GM12878 (cell line): ENCODE measurements around the gene CD2AP.

ENCODE experiments used
- POLR2AphosphoS5 ChIP-seq: IDR thresholded peaks from 2 replicates; pipeline ENCODE4 v1.6.1; 2011; ENCODE audit warnings: mild to moderate bottlenecking, low read length, inconsistent platforms
- RFX5 ChIP-seq: IDR thresholded peaks from 2 replicates; pipeline ENCODE4 v1.6.1; 2011; ENCODE audit warnings: low read depth, low read length, improper control_type of control experiment
- TF ChIP-seq, protein P1 (sequence below), 3 experiments: IDR thresholded peaks in 2 of 3; conservative IDR thresholded peaks in 1 of 3; 2 replicates each; pipeline ENCODE4 v1.5.1; 2011; ENCODE audit warnings: low read depth in 3 of 3, low read length in 3 of 3, mild to moderate bottlenecking in 3 of 3, control low read depth in 2 of 3, moderate library complexity in 2 of 3, inconsistent platforms in 1 of 3, mixed read lengths in 1 of 3; ENCODE audit not compliant: control insufficient read depth in 2 of 3, insufficient read depth in 1 of 3; ENCODE audit errors: extremely low read depth in 1 of 3

DNA sequence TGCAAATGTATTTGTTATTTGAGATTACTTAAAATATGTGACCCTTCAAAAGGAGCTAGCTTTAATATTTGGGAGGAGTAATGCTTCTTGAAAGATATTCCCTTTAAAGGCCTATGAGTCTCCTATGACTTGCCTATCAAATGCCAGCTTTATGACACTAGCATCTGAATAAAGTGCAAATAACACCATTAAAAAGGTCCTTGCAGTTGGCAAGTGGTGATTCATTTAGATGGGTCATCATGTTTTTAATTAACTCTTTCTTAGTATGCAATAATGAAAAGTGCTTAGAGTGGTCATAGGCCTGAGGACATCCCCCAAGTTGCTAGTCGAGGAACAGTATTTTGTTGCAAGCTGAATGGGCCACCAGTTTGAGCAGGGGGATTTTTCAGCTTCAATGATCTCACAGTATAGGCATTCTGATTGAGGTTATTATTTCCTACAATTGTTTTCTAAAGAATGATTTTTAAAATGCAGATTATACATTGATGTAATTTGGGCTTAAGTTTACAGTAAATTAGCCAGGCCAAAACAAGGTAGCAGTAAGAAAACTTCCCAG, 3.7 kb upstream of the CD2AP start:
- TF ChIP-seq, protein P1, sequence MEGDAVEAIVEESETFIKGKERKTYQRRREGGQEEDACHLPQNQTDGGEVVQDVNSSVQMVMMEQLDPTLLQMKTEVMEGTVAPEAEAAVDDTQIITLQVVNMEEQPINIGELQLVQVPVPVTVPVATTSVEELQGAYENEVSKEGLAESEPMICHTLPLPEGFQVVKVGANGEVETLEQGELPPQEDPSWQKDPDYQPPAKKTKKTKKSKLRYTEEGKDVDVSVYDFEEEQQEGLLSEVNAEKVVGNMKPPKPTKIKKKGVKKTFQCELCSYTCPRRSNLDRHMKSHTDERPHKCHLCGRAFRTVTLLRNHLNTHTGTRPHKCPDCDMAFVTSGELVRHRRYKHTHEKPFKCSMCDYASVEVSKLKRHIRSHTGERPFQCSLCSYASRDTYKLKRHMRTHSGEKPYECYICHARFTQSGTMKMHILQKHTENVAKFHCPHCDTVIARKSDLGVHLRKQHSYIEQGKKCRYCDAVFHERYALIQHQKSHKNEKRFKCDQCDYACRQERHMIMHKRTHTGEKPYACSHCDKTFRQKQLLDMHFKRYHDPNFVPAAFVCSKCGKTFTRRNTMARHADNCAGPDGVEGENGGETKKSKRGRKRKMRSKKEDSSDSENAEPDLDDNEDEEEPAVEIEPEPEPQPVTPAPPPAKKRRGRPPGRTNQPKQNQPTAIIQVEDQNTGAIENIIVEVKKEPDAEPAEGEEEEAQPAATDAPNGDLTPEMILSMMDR (IDR thresholded peaks at IDR 0.05 in 2 of 3, conservative IDR thresholded peaks at IDR 0.05 in 1 of 3; ENCODE audit: control insufficient read depth in 2 of 3, extremely low read depth in 1 of 3, insufficient read depth in 1 of 3, low read depth in 3 of 3, low read length in 3 of 3) = no peak
- TF ChIP-seq RFX5 = no peak
- no peak for TF ChIP-seq POLR2AphosphoS5
